Right lobe of liver (tissue), 4 donors: ENCODE results near the gene MYT1.

Source experiments
- CTCF ChIP-seq, 4 donors: fragments of 200-600 bp in 3 of 4; fragments of 450-650 bp in 1 of 4; IDR thresholded peaks; one replicate each; pipeline versions ENCODE4 v1.5.1 to v1.8.0; 2016 to 2022; ENCODE audit warnings: antibody characterized with exemption in 4 of 4, mild to moderate bottlenecking in 2 of 4
- POLR2A ChIP-seq: fragments of 450-650 bp; IDR thresholded peaks from one replicate; pipeline ENCODE4 v1.6.1; 2017; ENCODE audit warnings: antibody characterized with exemption, mild to moderate bottlenecking
- donor health status: DM: no; HTN: no; CAD: no.
- donor health status: DM: no; HTN: no; CAD: no.
- donor health status: DM: no; HTN: yes; CAD: no.

GRCh38 chr20:64119301-64119680 is 45.0 kb upstream of the MYT1 start:
- no peak for TF ChIP-seq POLR2A
- TF ChIP-seq CTCF (IDR thresholded peaks at IDR 0.05): no peak
